MV-4-11 (cell line): ENCODE measurements around the gene MED15.

Experiments
- DNase-seq: peaks from one replicate; lab custom pipeline; 2025; lab: John Stamatoyannopoulos, UW

Gene MED15

DNA sequence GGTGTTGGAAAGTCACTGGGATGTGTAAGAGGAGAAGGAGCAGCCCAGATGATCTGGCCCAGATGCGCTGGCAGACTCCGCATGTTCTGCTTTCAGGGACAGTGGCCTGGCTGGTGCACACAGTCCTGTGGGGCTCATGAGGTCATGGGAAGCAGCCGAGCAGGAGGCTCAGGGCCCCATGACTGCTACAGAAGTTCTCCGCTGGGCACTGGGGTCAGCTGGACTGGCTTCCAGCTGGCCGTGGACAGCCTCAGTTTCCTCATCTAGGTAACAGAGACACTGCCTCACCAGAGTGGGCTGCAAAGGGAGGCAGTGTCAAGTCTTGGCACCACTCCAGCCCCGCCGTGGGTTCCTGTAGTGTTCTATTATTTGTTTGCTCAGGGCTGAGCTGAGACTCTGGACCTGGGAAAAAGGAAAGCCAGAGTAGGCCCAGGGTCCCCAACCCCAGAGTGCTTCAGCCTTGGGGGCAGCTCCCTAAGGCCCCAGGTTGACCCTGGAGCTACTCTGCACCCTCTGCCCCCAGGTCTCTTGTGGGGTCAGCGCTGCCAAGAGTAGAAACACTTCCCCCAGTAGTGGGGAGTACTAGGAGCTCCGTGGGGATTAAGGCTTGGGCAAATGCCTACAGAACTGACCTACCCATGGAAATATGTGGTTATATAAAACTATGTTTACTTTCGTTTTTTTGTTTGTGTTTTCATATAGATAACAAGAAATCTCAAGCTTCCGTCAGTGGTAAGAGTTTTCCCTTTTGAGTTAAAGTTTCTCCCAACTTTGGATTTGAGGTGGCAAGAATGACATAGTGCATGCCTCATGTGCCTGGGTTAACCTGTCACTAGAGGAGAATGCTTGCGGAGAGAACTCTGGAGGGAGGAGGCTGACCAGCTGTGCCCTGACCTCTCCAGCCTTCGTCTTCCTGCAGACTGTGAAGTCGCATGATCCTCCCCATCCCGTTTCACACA is 45.3 kb downstream of the MED15 start:
- no peak for DNase-seq

DNA sequence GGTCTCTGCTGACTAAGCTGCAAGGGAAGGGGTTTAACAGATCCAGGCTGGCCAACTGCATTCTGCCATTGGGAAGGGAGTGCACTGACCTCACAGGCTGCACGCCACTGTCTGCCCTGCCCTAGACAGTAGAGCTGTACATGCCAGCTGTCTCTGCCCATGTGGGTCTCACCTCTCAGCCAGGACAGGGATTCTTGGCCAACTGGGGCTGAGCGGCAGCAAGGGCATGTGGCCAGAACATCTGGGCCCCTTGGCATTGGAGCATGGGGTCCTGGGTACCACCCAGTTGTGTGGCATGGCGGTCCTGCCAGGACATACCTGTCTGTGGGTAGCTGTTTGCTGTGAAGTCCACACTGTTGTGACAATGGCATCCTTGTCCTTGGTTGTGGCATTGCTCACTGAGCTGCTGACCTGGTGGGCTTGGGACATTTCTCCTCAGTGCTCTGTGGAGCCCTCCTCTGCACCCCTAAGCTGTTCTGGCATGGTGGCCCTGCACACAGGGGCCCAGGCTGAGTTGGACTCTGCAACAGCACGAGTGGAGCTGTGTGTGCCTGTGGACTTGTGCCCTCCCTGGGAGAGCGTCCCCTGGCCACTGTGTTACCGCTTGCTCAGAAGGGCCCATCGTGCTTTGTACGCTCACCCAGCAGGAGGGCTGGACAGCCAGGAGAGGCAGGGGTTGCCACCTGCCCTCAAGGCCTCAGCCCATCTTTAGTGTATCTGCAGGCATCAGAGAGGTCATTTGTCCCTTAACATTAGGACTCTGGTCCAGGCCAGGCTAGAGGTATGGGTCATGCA is 46.7 kb downstream of the MED15 start:
- DNase-seq: no peak

DNA sequence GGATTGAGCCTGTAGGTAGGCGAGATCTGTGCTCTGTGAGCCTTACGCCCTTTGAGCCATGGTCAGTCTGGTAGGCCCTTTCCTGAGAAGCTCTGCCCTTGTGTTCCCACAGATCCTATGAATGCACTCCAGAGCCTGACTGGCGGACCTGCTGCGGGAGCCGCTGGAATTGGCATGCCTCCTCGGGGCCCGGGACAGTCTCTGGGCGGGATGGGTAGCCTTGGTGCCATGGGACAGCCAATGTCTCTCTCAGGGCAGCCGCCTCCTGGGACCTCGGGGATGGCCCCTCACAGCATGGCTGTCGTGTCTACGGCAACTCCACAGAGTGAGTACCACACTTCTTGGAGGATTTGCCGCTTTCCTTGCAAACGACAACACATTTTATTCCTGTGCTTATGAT is 47.4 kb downstream of the MED15 start:
- no peak for DNase-seq

DNA sequence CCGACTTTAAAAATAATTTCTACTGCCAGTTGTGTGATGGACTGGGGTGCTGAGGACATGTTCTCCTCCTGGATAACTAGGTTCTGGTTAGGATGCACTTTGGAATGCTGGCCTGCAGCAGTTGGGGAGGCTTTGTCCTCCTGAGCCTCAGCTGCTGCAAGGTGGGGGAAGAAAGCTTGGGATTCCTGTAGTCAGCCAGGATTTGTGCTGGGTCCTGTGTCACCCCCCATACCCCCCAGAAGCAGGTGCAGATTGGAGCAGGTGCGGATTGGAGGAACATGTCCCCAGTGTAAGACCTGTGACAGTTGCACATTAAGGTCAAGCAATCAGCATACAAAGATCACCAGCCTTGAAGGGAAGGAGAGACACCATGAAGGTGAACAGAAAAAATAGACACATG is 51.1 kb downstream of the MED15 start:
- DNase-seq: no peak

DNA sequence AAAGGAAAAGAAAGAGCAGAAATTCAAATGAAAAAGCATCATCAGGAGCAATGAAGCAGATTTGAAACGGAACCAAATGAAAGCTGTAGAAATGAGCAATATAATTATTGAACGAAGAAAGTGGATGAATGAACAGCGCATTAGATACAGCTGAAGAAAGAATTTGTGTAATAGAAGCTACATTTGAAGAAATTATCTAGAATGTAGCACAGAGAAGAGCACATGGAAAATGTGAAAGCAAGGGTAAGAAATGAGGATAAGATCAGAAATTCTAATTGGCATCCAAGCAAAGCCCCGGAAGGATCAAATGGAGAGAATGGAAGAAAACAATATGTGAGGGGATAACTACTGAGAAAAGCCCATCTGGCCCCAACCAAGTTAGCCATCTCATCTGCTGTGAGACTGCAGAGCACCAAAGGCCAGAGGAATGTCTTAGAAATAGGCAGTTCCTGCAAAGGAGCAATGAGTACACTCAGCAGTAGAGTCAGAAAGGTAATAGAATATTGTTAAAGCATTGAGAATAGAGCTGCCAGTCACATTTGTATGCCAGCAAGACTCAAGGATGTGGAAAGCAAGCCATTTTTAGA is 51.9 kb downstream of the MED15 start:
- no peak for DNase-seq

DNA sequence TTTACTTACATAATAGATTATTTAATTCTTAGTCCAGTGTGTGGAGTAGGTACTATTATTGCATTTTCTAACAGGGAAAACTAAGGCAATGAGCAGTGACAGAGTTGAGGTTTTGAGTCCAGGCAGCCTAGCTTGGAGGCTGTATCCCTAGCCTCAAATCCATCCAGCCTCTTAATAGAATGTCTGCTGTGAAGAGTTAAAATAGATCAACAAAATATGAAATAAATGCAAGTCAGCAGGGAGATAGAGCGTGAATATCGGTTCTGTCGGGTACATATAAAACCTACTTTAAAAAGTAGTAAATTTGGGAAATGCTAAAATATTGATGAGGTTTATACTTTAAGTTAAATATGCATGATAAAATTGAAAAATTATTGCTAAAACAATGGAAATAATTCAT is 53.3 kb downstream of the MED15 start:
- no peak for DNase-seq

DNA sequence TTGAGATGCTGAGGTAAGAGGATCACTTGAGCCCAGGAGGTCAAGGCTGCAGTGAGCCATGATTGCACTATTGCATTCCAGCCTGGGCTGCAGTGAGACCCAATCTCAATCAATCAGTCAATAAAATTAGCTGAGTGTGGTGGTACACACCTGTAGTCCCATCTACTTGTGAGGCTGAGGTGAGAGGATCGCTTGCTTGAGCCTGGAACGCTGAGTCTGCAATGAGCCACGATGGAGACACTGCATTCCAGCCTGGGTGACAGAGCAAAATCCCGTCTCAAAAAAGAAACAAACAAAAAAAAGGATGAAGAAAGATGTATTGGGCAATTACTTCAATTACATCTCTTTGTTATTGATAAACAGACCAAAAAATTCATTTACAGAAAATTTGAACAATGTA is 54.5 kb downstream of the MED15 start:
- DNase-seq: no peak

DNA sequence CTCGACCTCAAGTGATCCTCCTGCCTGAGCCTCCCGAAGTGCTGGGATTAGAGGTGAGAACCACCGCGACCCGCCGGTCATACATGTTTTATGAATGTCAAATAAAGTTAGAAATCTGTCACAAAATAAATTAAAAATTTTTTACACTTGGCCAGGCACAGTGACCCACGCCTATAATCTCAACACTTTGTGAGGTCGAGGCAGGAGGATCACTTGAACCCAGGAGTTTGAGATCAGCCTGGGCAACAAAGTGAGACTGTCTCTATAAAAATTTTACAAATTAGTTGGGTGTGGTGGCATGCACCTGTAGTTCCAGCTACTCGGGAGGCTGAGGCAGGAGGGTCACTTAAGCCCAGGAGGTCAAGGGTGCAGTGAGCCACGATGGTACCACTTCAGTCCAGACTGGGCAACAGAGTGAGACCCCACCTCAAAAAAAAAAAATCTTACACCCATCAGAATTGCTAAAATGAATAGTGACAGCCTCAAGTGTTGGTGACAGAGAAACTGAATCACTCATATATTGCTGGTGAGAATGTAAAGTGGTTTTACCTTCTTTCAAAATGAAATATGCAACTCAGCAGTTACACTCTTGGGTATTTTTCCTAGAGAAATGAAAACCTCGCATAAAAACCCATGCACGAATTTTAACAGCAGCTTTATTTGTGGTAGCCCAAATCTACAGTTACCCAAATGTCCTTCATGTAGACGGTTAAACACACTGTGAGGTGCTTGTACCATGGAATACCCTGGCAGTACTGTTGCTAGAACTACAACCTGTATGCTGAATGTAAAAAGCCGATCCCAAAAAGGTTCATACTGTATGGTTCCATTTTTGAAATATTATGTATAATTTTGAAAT is 55.4 kb downstream of the MED15 start:
- no peak for DNase-seq

DNA sequence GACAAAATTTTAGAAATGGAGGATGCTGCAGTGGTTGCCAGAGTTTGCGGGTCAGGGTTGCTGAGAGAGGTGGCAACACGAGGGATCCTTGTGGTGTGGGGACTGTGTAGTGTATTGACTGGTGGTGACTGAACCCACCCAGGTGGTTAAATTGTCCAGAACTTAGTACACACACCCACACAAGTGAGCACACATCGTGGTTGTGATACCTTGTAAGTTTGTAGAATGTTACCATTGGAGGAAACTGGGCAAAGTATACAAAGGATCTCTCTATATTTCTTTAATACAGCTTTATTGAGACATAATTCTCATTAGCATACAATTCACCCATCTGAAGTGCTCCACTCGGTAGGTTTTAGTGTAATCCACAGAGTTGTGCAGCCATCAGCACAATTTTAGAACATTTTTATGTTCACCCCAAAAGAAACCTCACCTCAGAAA is 56.1 kb downstream of the MED15 start:
- no peak for DNase-seq

DNA sequence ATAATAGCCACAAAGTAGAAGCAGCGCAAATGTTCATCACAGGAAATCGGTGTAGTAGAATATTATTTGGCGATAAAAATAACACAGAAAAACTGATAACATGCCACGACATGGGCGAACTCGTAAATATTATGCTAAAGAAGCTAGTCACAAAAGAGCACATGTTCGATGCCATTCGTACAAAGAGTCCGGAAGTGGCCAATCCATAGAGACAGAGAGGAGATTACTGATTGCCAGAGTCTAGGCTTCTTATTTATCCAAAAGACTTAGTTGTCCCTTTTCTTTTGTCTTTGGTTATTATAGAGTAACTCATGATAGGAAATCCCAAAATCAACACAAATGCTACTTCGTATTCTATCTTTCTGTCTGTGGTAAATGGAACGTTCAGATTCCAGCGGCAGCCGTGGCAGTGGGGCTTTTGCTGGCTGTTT is 56.5 kb downstream of the MED15 start:
- DNase-seq: no peak

DNA sequence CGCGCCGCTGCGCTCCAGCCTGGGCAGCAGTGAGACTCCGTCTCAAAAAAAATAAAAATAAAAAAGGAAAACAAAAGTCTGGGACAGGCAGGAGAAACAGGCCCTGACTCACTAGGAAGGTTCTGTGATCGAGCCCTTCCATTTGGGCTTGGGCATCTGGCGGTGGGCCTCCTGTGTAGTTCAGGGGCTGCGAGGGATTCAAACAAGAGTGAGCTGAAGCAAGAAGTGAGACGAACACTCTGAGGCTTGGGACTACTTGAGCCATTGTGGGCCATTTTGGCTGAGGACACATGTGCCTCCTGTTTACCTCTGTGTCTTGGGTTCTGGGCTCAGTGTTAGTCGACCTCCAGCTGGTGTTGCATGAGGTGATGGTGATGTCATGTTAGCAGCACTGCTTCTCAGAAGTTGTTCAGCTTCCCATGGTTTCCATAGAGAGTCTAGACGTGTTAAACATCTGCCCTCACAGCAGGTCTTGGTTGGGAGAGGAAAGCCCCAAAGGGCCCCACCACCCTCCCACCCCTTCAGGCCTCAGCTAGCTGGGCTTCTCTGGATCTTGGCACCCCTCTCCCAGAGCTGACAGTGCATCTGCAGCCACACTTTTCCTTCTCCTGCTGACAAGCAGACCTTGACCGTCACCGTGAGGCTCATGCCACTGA is 57.8 kb downstream of the MED15 start:
- no peak for DNase-seq

DNA sequence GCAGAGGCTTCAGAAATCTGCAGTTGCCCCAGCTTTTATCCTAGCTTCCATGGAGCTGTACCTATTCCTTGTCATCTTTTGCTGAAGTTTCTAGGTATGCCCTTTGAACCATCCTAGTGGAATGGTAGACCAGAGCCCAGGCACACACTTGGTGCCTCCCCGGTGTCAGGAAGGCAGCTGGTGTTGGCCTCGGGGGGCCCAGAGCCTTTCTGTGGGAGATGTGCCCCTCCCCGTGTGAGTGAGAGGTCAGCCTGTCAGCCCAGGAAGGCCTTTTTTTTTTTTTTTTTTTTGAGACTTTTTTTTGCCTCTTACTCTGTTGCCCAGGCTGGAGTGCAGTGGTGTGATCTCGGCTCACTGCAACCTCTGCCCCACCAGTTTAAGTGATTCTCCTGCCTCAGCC is 58.4 kb downstream of the MED15 start:
- no peak for DNase-seq

DNA sequence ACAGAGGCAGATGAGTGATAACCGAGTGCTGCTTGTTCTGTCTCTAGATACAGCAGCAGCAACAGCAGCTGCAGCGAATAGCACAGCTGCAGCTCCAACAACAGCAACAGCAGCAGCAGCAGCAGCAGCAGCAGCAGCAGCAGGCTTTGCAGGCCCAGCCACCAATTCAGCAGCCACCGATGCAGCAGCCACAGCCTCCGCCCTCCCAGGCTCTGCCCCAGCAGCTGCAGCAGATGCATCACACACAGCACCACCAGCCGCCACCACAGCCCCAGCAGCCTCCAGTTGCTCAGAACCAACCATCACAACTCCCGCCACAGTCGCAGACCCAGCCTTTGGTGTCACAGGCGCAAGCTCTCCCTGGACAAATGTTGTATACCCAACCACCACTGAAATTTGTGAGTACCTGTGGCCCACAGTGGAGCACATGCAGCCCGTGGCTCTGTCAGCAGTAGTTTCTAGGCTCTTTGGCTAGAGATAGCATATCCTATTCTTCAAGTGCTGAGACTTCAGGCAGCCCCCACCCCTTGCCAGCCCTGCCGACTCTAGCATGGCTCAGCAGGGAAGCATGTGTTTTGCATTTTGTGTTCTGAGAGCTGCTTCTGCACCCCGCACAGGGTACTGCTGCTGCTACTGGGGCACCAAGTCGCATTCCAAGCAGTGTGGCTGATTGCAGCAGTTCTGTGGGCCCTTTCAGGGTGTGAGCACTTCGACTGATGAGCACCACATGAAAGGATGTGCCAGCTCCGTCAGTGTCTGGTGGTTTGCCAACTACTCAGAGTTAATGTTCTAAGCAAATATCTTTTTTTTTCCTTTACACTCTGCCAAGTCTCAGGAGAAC is 59.2 kb downstream of the MED15 start:
- DNase-seq: no peak

DNA sequence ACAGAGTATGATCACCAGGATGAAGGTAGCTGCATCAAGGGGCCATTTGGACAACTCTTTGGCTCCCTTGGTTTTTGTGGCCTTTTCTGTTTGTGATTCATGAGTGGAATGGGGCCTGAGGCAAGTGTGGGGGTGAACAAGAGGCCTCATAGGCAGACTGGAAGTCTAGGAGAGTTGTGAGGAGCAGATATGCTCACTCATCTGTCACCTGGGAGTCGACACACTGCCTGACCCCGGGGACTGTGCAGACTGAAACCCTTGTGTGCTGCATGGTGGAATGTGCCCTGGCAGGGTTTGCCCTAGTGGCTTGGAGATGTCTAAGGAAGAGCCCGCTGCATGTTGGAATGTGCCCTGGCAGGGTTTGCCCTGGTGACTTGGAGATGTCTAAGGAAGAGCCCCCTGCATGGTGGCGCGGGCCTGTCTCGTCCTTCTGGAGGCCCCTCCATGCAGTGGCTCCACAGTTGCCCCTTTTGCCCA is 60.0 kb downstream of the MED15 start:
- no peak for DNase-seq

DNA sequence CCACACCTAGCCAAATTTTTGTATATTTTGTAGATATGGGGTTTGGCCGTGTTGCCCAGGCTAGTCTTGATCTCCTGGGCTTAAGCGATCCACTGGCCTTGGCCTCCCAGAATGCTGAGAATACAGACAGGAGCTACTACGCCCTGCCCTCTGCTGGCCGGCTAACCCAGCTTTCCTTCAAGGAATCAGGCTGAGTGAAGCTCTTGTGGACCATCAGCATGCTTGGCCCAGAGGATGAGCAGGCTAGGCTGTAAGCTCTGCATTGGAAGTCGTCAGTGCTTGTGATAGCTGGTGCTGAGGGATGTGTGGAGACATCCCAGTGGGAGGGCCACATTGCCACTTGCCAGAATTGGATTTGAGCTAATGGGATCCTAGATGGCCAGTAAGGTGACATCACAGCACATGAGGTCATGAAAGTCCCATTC is 60.6 kb downstream of the MED15 start:
- no peak for DNase-seq

DNA sequence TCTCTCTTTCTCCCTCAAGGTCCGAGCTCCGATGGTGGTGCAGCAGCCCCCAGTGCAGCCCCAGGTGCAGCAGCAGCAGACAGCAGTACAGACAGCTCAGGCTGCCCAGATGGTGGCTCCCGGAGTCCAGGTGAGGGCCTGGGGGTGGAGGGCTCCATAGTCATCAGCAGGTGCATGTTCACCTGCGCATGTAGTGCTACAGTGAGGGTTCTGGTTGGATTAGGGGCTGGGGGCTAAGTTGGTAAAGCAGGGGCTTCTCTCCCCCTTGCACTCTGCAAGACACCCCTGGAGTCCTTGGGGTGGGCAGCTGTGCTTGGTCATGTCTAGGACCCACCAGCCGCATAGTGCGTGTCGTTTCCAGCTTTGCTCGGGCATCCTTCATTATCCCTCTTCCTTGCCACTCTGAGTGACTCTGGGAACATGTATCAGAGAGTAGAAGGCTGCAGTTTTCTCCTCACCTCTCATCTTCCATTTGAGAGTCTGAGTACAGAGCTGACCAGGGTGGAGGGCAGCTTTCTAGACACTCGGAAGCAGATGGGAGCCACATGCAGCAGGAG is 61.2 kb downstream of the MED15 start:
- no peak for DNase-seq

DNA sequence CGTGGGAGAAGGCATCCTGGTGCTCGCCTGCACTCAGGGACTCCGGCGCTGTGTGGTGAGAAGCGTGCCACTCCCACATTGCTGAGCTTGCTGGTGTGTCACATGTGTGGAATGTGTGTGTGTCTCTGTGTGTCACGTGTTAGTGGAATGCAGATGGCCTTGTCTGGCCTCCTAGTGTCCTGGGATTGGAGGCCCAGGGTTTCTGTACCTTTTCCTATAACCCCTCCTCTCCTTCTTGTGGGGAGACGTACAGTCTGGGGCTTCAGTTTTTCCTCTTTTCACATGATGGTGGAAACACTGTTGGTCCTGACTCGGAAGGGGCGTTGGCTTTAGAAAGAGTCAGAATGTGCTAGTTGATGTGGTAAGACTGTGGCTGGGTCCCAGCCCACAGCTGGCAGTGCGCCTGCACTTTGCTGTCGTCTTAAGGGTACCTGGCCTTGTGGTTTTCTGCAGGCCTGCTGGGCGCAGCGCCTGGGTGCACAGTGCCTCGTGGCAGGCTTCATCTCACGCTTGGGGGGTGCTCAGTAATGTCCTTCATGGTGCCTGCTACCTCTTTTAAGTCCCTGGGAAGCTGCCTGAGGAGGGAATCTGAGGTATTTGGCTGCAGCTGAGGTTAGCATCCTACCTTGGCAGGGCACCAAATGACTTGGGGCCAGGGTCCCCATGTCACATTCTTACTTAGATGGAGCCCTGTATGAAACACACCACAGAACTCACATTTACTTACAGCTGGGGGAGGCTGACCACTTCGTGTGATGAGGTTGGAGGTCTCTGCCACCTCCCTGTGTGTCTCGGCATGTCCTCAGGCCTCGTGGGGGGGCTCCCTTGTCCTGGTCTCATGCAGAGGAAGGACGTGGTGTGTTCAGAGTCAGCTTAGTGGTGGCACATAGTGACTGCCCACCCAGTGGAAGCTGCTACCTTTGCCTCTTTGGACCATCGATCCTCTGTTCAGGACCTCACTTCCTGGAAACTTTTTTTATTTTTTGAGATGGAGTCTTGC is 61.9 kb downstream of the MED15 start:
- peak; percentile 84 for DNase-seq

DNA sequence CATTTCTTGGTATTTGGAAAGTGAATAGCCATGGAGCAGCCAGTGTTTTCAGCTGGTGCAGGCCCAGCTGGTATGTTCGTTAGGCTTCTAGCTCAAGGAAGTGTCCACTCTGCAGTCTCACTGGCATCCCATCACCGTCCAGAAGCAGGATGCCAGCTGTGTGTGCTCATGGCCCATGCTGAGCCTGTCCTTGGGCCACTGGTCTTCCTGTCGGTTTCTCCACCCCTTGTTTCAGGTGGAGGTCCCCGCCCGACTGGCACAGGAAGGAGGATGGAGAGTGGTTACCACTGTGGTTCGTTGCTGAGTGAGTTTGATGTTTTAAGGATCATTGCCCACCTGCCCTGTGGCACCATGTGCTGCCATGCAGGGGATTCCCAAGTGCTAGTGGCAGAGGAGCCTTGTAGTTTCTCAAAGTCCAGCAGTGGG is 63.7 kb downstream of the MED15 start:
- DNase-seq: no peak
